ENCODE measurements around the gene KCNE4.
A peak's percentile ranks its signal among the peaks of the same experiment; 100 is the strongest.

The KCNE4 gene

DNA sequence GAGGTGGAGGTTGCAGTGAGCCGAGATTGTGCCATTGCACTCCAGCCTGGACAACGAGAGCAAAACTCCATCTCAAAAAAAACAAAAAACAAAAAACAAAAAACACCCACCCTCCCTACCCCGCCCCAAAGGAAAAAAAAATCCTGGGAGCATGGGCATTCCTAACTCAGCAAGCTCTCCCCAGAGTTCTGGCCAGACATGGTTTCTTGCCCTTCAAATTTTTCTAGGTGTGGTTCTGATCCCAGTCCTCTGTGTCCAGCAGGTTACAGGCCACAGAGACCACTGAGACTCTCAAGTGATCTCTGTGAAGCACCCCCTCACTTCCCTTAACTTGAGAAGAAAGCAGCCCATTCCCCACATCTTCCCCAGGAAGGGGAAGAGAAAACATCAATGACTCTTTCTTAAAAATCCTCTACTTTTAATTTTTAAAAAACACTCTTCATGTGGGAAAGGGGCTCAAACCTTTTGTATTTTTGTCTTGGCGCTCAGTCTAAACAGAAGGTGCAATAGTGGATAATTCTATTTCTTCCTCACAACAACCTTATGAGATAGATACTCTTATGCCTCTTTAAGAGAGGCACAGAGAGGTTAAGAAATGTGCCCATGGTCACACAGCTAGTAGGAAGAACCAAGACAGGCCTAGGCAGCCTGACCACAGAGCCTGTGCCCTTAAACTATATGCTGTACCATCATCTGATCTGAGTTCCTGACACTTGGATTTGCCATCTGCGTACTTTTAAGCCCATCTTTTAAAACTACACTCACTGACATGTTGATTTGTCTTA is 6.9 kb upstream of the KCNE4 start:
- no peak overlapping the region for H3K4me3 ChIP-seq (replicated peaks; ENCODE audit: low read depth, low read length)
- DNase-seq (ENCODE audit: low read depth): no peak
- TF ChIP-seq, protein P1, sequence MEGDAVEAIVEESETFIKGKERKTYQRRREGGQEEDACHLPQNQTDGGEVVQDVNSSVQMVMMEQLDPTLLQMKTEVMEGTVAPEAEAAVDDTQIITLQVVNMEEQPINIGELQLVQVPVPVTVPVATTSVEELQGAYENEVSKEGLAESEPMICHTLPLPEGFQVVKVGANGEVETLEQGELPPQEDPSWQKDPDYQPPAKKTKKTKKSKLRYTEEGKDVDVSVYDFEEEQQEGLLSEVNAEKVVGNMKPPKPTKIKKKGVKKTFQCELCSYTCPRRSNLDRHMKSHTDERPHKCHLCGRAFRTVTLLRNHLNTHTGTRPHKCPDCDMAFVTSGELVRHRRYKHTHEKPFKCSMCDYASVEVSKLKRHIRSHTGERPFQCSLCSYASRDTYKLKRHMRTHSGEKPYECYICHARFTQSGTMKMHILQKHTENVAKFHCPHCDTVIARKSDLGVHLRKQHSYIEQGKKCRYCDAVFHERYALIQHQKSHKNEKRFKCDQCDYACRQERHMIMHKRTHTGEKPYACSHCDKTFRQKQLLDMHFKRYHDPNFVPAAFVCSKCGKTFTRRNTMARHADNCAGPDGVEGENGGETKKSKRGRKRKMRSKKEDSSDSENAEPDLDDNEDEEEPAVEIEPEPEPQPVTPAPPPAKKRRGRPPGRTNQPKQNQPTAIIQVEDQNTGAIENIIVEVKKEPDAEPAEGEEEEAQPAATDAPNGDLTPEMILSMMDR (IDR thresholded peaks at IDR 0.05; ENCODE audit: low read length, missing control alignments): no peak

DNA sequence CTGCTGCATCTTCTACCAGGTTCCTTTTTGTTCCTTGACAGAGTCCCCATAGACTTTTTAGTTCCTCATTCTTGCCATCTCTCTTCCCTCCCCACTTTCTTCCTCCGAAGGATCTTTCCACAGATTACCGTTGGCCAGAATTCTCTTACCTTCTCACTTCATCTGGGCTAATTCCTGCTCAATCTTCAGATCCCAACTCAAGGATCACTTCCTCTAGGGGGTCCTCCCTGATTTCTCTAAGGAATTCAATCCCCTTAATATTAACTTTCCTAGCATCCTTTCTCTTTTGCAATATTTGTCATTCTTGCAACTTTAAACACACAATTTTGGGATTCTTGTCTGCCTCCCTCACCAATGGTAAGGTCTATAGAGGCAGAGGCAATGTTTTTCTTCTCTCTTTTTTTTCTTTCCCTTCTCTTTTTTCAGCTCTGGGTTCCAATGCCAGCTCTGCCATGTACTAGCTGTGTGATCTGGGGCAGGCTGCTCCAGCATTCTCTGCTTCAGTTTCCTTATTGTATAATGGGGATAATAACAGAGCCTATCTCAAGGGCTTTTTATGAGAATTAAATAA is 5.4 kb upstream of the KCNE4 start:
- no peak overlapping the region for H3K4me3 ChIP-seq (replicated peaks; ENCODE audit: low read depth, low read length)
- TF ChIP-seq, protein P1 (IDR thresholded peaks at IDR 0.05; ENCODE audit: low read length, missing control alignments): no peak
- no peak for DNase-seq (ENCODE audit: low read depth)

DNA sequence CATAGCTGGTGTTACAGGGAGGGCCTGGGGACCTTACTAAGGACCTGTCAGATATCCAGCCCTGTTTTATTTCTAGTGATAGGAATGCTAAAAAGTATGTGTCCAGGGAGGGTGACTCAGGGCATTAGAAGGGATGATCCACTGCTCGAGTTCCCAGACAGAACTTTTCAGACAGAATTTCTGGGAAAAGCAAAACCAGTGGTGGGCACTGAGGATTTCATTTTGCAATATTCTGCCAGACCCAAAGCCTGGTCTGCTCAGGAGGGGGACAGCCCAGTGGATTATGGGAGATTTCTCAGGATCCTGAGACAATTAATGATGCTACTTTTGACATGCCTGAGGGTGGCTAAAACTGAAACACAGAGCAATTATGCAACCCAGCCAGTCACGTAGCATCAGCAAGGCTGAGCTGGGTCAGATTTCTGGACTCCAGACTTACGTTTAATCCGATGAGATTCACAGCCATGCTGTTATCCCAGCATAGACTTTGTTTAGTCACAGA is 4.7 kb upstream of the KCNE4 start:
- TF ChIP-seq, protein P1 (IDR thresholded peaks at IDR 0.05; ENCODE audit: low read length, missing control alignments): no peak
- H3K4me3 ChIP-seq (replicated peaks; ENCODE audit: low read depth, low read length): no peak overlapping the region
- peak; percentile 81 for DNase-seq (ENCODE audit: low read depth)

DNA sequence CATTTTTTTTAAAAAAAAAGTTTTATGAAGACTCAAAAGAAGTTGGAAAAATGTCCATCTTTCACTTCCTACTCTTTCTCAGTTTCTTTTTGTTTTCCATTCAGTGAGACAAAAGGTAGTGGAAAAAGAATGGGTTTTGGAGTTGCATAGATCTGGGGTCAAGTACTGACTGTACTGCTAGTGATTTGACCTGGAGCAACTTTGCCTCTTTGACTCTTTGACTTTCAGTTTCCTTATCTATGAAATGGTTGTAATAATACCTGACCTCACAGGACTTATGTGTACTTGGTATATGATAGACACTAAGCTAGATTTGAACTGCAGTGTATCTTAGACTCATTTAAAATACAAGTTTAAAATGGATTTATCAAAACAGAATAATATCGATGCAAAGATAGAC is 3.5 kb upstream of the KCNE4 start:
- TF ChIP-seq, protein P1 (IDR thresholded peaks at IDR 0.05; ENCODE audit: low read length, missing control alignments): no peak
- no peak overlapping the region for H3K4me3 ChIP-seq (replicated peaks; ENCODE audit: low read depth, low read length)
- no peak for DNase-seq (ENCODE audit: low read depth)

DNA sequence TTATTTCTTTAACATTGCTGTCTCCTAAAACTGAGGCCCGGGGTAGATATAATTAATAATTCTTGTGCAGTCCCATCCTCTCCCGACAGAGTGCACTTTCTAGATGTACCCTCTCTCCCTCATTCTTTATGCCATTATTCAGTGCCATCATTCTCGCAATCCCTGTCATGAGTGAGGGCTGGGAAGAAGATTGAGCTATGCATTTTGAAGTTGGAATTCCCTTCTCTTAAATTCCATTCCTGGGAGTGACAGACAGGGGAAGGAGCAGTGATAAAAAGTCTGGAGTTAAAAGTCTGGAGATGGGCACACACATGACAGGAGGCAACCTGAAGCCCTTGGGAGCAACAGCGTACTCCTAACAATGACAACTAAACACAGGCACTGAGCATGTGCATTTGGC is 2.6 kb upstream of the KCNE4 start:
- no peak for DNase-seq (ENCODE audit: low read depth)
- no peak overlapping the region for H3K4me3 ChIP-seq (replicated peaks; ENCODE audit: low read depth, low read length)
- TF ChIP-seq, protein P1 (IDR thresholded peaks at IDR 0.05; ENCODE audit: low read length, missing control alignments): no peak

DNA sequence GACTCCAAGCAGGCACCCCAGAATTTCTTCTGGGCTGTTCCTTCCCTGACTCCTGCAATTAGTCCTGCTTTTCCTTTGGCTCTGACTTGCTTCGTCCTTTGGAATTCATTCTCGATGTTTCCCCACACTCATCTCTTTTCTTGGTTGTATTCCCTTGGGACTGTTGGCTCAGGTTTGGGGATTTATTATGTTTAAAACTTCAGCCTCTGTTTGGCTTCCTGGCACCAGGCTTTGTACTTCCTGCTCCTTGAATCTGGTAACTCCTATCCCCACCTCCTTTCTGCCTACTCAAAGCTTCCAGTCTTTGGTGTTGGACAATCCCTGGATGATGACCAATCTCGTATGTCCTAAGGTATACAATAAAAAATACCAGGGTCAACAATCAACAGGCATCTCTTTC is 1.8 kb upstream of the KCNE4 start:
- TF ChIP-seq, protein P1 (IDR thresholded peaks at IDR 0.05; ENCODE audit: low read length, missing control alignments): no peak
- H3K4me3 ChIP-seq (replicated peaks; ENCODE audit: low read depth, low read length): no peak overlapping the region
- no peak for DNase-seq (ENCODE audit: low read depth)
